B cell (primary cell): ENCODE results near the gene CACNA2D3. TPM values are rescaled to one million over a fixed set of nuclear protein-coding genes. Genes with fewer than 3 reads are reported as not detected.

Experiments used
- ATAC-seq: fragments of 200-7000 bp; cut with Tn5 transposase; one replicate; pipeline ENCODE4 v1.10.0; 2021; ENCODE audit warnings: low read depth, mild to moderate bottlenecking, moderate number of reproducible peaks, moderate library complexity
- CTCF ChIA-PET: fragments of 350-600 bp; sonication (Branson Sonifier 250); formaldehyde crosslinking; loops from one replicate; lab custom pipeline; 2021; ENCODE audit warnings: antibody characterized with exemption, inconsistent platforms; lab: Charles Lee
- POLR2A ChIA-PET: fragments of 350-600 bp; sonication (Branson Sonifier 250); formaldehyde crosslinking; loops from one replicate; lab custom pipeline; 2021; ENCODE audit warnings: antibody characterized with exemption; lab: Charles Lee
- DNase-seq: peaks from one replicate; pipeline ENCODE4 v3.0.0; 2013
- H2AFZ ChIP-seq: 2 replicates; pipeline ENCODE4 v1.6.1; 2012; ENCODE audit warnings: mild to moderate bottlenecking, low read depth, low read length; ENCODE audit not compliant: insufficient read depth, poor library complexity, severe bottlenecking
- H3K27ac ChIP-seq, 2 donors: 1 replicate in 1 of 2; 2 replicates in 1 of 2; pipeline ENCODE4 v1.5.1; 2012 to 2013; ENCODE audit warnings: low read length in 2 of 2, mild to moderate bottlenecking in 2 of 2, moderate library complexity in 1 of 2
- H3K27me3 ChIP-seq, 4 experiments: fragments of 200-600 bp in 1 of 4; sonication (generic) in 1 of 4; replicated peaks in 1 of 4; 1 replicate in 2 of 4; 2 replicates in 2 of 4; pipeline versions ENCODE4 v1.6.1 to v1.7.0; 2013 to 2016; ENCODE audit warnings: low read length in 3 of 4, mild to moderate bottlenecking in 2 of 4, mixed read lengths in 1 of 4, moderate library complexity in 1 of 4; ENCODE audit not compliant: insufficient read depth in 4 of 4, control insufficient read depth in 3 of 4; ENCODE audit errors: control extremely low read depth in 1 of 4
- H3K36me3 ChIP-seq, 2 experiments: replicated peaks in 1 of 2; 1 replicate in 1 of 2; 2 replicates in 1 of 2; pipeline versions ENCODE4 v1.6.1 to v1.7.1; 2013; ENCODE audit warnings: low read length in 1 of 2; ENCODE audit not compliant: insufficient read depth in 2 of 2, control insufficient read depth in 1 of 2; ENCODE audit errors: control extremely low read depth in 1 of 2, extremely low read depth in 1 of 2
- H3K4me1 ChIP-seq, 2 donors: fragments of 200-600 bp in 1 of 2; sonication (generic) in 1 of 2; 1 replicate in 1 of 2; 2 replicates in 1 of 2; pipeline versions ENCODE4 v1.5.1 to v1.6.1; 2013 to 2017; ENCODE audit warnings: low read length in 2 of 2; ENCODE audit not compliant: control insufficient read depth in 2 of 2, insufficient read depth in 2 of 2
- H3K4me2 ChIP-seq: replicated peaks from 2 replicates; pipeline ENCODE3; 2012; ENCODE audit warnings: mild to moderate bottlenecking, low read depth, low read length; ENCODE audit not compliant: poor library complexity, severe bottlenecking
- H3K4me3 ChIP-seq, 5 experiments: fragments of 200-600 bp in 1 of 5; sonication (generic) in 1 of 5; 1 replicate in 3 of 5; 2 replicates in 2 of 5; pipeline versions ENCODE4 v1.5.1 to v1.7.0; 2011 to 2016; ENCODE audit warnings: low read length in 4 of 5, mild to moderate bottlenecking in 4 of 5, low read depth in 2 of 5, control low read depth in 1 of 5, moderate library complexity in 1 of 5; ENCODE audit not compliant: insufficient read depth in 1 of 5; ENCODE audit errors: control extremely low read depth in 1 of 5, extremely low read depth in 1 of 5
- H3K79me2 ChIP-seq: fragments of 200-600 bp; sonication (generic); one replicate; pipeline ENCODE4 v1.6.0; 2016; ENCODE audit warnings: low read length; ENCODE audit not compliant: control insufficient read depth, insufficient read depth
- H3K9ac ChIP-seq: fragments of 200-600 bp; sonication (generic); 2 replicates; pipeline ENCODE4 v1.6.1; 2017; ENCODE audit warnings: mild to moderate bottlenecking, low read length, moderate library complexity
- H3K9me3 ChIP-seq, 3 donors: one replicate each; pipeline versions ENCODE4 v1.6.1 to v1.7.1; 2013; ENCODE audit warnings: low read length in 2 of 3; ENCODE audit not compliant: control insufficient read depth in 2 of 3, insufficient read depth in 1 of 3; ENCODE audit errors: control extremely low read depth in 1 of 3
- H4K20me1 ChIP-seq: 2 replicates; pipeline ENCODE4 v1.6.0; 2012; ENCODE audit warnings: mild to moderate bottlenecking, low read length; ENCODE audit not compliant: insufficient read depth, control insufficient read depth, poor library complexity, severe bottlenecking
- H3K27ac Mint-ChIP-seq: one replicate; pipeline ENCODE4 v1.8.0; 2021; ENCODE audit warnings: mixed read lengths
- H3K27me3 Mint-ChIP-seq: one replicate; pipeline ENCODE4 v1.8.0; 2021; ENCODE audit warnings: mixed read lengths
- H3K4me1 Mint-ChIP-seq: one replicate; pipeline ENCODE4 v1.8.0; 2021; ENCODE audit warnings: mixed read lengths
- H3K4me3 Mint-ChIP-seq: one replicate; pipeline ENCODE4 v1.8.0; 2021; ENCODE audit warnings: mixed read lengths
- H3K9me3 Mint-ChIP-seq: one replicate; pipeline ENCODE4 v1.8.0; 2022; ENCODE audit warnings: mixed read lengths; ENCODE audit not compliant: insufficient read depth
- CTCF ChIP-seq: fragments of 200-600 bp; IDR thresholded peaks from one replicate; pipeline ENCODE4 v1.8.0; 2022; ENCODE audit warnings: antibody characterized with exemption, mild to moderate bottlenecking
- EZH2 ChIP-seq: IDR thresholded peaks from 2 replicates; pipeline ENCODE4 v1.6.1; 2012; ENCODE audit warnings: borderline replicate concordance, low read depth, mild to moderate bottlenecking, moderate library complexity, low read length; ENCODE audit not compliant: insufficient read depth, poor library complexity, severe bottlenecking
- WGBS: methylation state at CpG from one replicate; pipeline ENCODE4 v1.1.5; 2013; ENCODE audit warnings: missing lambda C conversion rate; ENCODE audit not compliant: insufficient coverage; 5-methylcytosine and 5-hydroxymethylcytosine counted together
- intact Hi-C: fragments of 100-400 bp; cut with micrococcal nuclease; formaldehyde crosslinking; loops from one replicate; pipeline ENCODE4 v1.10.0; 2022
- polyA plus RNA-seq: library from polyadenylated mRNA; depleted of rRNA; stranded (reverse); fragments of >200 nt; gene quantifications from 2 replicates; pipeline ENCODE4 v1.2.3, GENCODE V29; 2012
- total RNA-seq, 2 donors: library from RNA; stranded (reverse); fragments of 120-200 nt in 1 of 2; gene quantifications; 1 replicate in 1 of 2; 2 replicates in 1 of 2; pipeline versions ENCODE4 v1.2.3 to v1.2.4, GENCODE V29; 2013 to 2022

The CACNA2D3 gene
- total and polyA plus RNA-seq, 2 donors (not counting 1 experiment from before 2014, with no cell fraction given): not detected

GRCh38 chr3:54520060-54520459 is 397.7 kb downstream of the CACNA2D3 start:
- no peak overlapping the region for H3K9ac ChIP-seq
- POLR2A ChIA-PET: no interaction called here
- ATAC-seq: no peak

GRCh38 chr3:54527521-54527920 is 405.2 kb downstream of the CACNA2D3 start:
- H3K4me2 ChIP-seq: no peak overlapping the region
- H3K9me3 ChIP-seq: peaks cover 0 to 15% (median 0%) of the 10 kb centered on the region in 3 donors
- Mint-ChIP-seq H3K4me1 (no peaks in the 10 kb centered on the region), H3K27me3 (no peaks in the 10 kb centered on the region), H3K27ac (no peak overlapping the region), H3K9me3 (peaks cover 3% of the 10 kb centered on the region), H3K4me3 (no peak overlapping the region)
- H2AFZ ChIP-seq: no peak overlapping the region
- POLR2A ChIA-PET: no interaction called here
- no peak for DNase-seq
- 86% methylated on average over 5 of the region's 5 CpGs for WGBS
- CTCF ChIA-PET: no interaction called here
- no peaks in the 10 kb centered on the region for H3K79me2 ChIP-seq
- H3K27me3 ChIP-seq: no peaks in the 10 kb centered on the region
- no peak overlapping the region for H3K9ac ChIP-seq
- no peak overlapping the region for H3K27ac ChIP-seq
- H3K36me3 ChIP-seq: no peaks in the 10 kb centered on the region
- H3K4me1 ChIP-seq: no peaks in the 10 kb centered on the region
- H4K20me1 ChIP-seq: no peaks in the 10 kb centered on the region
- intact Hi-C loops: no loop called here
- no peak for ATAC-seq
- no peak for TF ChIP-seq CTCF
- no peak for TF ChIP-seq EZH2
- no peak overlapping the region for H3K4me3 ChIP-seq

More at GRCh38 chr3:54520060-54520459, 397.7 kb downstream of the CACNA2D3 start:
- 67% methylated on average over 1 of the region's 2 CpGs for WGBS
- Mint-ChIP-seq H3K4me3 (no peak overlapping the region), H3K4me1 (no peaks in the 10 kb centered on the region), H3K9me3 (no peaks in the 10 kb centered on the region), H3K27ac (no peak overlapping the region), H3K27me3 (no peaks in the 10 kb centered on the region)
- peaks cover 0 to 15% (median 0%) of the 10 kb centered on the region in 3 donors for H3K9me3 ChIP-seq
- no peak overlapping the region for H2AFZ ChIP-seq
- H3K4me2 ChIP-seq: no peak overlapping the region
- H3K4me3 ChIP-seq: no peak overlapping the region
- CTCF ChIA-PET: no interaction called here
- no peaks in the 10 kb centered on the region for H3K27me3 ChIP-seq
- no peaks in the 10 kb centered on the region for H3K79me2 ChIP-seq
- H3K4me1 ChIP-seq: no peaks in the 10 kb centered on the region
- intact Hi-C loops: no loop called here
- H3K36me3 ChIP-seq: no peaks in the 10 kb centered on the region
- H4K20me1 ChIP-seq: no peaks in the 10 kb centered on the region
- no peak overlapping the region for H3K27ac ChIP-seq
- TF ChIP-seq EZH2 (no peak), CTCF (no peak)
- DNase-seq: no peak
